ENCODE results near the gene RAB24.

GRCh38 chr5:177310332-177310731 is 6.8 kb upstream of the RAB24 start:
- TF ChIP-seq EP300 (IDR thresholded peaks at IDR 0.05), result no peak
- TF ChIP-seq CTCF (IDR thresholded peaks at IDR 0.05), result no peak
- TF ChIP-seq POLR2A (IDR thresholded peaks at IDR 0.05), result no peak
- TF ChIP-seq POLR2AphosphoS5 (IDR thresholded peaks at IDR 0.05), result no peak

Data from stomach (tissue), 4 donors.